ENCODE results near the gene DUSP16. TPM values are rescaled to one million over a fixed set of nuclear protein-coding genes. Genes with fewer than 3 reads are reported as not detected.
"Not testable (repeated sequence)": the region's sequence is repeated elsewhere in the genome, so short reads cannot be mapped to it uniquely, and the experiment has no call there.

DUSP16 gene, protein sequence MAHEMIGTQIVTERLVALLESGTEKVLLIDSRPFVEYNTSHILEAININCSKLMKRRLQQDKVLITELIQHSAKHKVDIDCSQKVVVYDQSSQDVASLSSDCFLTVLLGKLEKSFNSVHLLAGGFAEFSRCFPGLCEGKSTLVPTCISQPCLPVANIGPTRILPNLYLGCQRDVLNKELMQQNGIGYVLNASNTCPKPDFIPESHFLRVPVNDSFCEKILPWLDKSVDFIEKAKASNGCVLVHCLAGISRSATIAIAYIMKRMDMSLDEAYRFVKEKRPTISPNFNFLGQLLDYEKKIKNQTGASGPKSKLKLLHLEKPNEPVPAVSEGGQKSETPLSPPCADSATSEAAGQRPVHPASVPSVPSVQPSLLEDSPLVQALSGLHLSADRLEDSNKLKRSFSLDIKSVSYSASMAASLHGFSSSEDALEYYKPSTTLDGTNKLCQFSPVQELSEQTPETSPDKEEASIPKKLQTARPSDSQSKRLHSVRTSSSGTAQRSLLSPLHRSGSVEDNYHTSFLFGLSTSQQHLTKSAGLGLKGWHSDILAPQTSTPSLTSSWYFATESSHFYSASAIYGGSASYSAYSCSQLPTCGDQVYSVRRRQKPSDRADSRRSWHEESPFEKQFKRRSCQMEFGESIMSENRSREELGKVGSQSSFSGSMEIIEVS
- polyA plus RNA-seq (2013, experiment 1 of 2; ENCODE audit: insufficient read length) = 8.8 TPM
- 9.5 TPM for polyA plus RNA-seq (2013, experiment 2 of 2; ENCODE audit: insufficient read length)

- peak; percentile 96 for DNase-seq
Measured at GRCh38 chr12:12562585-12563261, at the start of gene DUSP16. Gene DUSP16, minus strand, starts transcription at chr12:12562863. Its CDS starts 41,765 bp downstream, at chr12:12521098.

GRCh38 chr12:12612358-12612757, 49.7 kb upstream of the DUSP16 start:
- DNase-seq = peak; percentile 44

DNA sequence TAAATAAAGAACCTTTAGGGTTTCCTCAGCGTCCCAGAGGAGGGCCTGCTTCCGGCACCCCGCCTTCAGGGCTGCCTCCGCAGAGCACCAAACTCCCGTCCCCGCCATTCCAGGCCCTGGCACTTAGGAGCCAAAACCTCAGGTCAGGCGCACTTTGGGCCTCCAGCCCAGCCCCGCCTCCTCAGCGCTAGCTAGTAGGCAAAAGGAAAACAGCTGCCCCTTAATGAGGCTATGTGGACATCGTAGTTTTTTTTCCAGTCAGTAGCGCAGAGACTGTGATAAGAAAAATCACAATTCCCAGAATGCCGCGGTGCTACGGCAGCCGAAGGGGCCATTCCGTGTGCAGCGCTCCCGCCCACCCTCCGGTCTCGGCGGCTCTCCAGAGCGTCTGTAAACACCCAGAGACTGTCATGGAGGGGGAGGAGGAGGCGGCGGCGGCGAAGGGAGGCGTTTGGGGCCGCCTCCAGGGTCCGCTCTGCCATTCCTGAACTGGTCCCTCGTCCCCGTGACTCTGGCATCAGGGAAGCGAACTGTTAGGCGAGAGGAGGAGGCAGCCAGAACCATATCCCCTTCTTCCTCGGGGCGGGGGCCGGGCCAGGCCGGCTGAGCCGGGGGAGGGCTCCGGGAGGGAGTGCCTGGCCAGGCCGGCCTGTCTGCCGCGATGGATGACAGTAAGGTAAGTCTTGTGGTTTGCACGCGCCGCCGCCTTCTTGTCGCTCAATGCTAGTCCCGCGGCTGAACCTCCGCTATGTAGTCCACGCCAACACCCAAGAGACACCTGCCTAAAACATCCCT, 49.0 kb upstream of the DUSP16 start, which contains the start of gene CREBL2:
TSS of gene CREBL2 (plus strand) at position 365 of the 795 bp plus-strand sequence. CDS start at position 662, 297 bp downstream.
- peak; percentile 96 for DNase-seq

DNA sequence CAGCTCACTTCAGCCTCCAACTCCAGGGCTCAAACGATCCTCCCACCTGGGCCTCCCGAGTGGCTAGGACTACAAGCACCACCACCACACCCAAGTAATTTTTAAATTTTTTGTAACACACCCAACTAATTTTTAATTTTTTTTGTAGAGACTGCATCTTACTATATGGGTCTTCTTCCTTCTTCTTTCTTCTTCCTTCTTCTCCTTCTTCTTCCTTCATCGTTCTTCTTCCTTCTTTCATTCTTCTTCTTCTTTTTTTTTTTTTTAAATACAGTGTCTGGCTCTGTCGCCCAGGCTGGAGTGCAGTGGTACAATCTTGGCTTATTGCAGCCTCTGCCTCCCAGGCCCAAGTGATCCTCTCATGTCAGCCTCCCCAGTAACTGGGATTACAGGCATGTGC, 48.0 kb upstream of the DUSP16 start:
- DNase-seq = no peak

DNA sequence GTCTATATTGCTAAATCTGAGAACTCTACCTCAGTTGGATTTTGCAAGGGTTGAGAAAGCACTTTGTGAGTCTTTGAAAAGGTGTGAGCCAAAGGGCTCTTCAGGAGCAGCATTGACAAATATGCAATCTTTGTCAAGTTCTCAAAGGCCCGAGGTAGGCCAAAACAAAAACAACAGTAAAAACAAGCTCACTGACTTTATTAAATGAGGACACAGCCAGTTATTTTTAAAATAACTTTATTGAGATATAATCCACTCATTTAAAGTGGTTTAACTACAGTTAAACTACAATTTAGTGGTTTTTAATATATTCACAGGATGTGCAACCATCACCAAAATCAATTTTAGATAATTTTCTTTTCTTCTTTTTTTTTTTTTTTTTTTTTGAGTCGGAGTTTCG, 47.0 kb upstream of the DUSP16 start:
- DNase-seq = no peak

- no peak for DNase-seq
Measured at GRCh38 chr12:12608557-12608957, 45.9 kb upstream of the DUSP16 start.

DNA sequence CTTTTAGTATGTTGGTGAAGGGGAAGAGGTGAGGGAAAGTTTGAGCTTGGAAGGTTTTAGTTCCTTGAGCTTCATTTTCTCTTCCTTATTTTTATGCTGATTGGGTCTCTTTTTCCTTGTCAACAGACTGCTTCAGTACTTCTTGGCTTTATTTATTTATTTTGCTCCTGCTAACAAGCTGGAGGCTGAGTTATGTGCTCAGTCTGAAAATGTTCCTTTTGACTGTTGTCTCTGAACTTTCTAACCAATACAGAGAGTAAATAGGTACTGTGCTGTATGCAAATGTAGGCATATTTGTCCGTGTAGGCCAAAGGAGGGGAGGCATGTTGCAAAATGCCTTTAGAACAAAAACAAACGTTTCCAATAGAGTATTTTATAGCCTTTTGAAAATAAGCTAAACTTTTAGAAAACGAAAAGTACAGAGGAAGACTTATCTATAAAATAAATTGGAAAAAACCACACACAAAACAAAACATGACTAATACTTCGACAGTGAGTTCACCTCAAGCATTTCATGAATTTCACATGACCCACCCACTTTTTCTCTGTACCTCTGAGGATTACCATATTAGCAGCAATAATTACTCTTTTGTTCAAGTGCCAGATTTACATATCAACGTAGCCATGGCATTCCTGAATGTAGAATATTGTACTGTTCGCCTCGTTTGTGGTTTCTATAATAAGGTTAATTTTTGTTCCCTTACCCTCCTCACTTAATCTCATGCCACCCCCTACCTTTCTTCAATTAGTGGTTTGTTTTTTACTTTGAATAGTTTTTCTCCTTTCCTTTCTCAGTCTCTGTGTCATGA, 44.3 kb upstream of the DUSP16 start:
- DNase-seq = peak; percentile 47

DNA sequence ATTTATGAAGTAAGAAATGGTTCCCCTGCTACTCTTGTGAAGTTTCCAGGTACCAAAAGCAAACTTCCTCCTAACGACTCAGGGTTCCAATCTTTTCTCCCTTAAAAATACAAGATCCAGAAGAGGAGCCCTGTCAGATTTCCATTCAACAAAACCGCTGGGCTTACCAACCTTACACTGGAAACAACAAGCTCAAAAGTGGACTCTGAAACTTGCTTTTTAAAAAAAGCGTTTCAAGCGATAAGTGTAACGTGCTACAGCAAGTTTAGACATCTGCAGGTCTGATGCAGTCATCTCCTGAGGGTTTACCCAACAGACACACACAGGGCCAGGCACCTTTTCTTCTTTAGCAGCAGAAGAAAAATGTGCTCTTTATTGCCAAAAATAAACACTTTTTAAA, 42.1 kb upstream of the DUSP16 start:
- DNase-seq = no peak

DNA sequence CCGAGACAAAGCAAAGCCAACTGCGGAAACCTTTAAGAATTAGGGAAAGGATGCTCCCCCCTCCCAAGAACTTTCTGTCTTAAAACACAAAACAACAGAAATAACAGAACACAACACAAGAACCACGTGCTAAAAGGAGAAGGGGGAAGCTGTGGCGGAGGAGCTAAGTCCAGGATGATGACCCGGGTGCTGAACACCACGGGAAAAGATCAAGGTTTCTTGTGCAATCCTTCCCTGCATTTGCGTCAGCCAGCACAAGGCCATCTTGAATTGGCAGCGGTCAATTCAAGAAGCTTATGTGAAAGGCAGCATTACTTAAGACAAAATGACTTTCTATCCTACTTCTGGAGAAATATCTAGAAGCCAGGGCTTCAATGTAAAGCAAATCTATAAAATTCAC, 38.0 kb upstream of the DUSP16 start:
- no peak for DNase-seq

- no peak for DNase-seq
Measured at GRCh38 chr12:12599750-12600643, 37.3 kb upstream of the DUSP16 start.

- DNase-seq = no peak
Measured at GRCh38 chr12:12598864-12599263, 36.2 kb upstream of the DUSP16 start.

DNA sequence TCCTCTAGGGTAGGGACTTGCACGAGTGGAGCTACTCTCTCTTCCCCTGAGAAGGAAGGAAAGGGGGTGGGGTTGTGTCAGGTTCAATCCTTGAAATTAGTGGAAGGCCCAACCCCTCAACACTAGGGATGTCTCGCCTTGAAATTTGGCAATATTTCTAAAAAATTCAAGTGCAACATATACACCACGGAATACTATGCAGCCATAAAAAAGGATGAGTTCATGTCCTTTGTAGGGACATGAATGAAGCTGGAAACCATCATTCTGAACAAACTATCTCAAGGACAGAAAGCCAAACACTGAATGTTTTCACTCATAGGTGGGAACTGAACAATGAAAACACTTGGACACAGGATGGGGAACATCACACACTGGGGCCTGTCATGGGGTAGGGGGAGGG, 33.9 kb upstream of the DUSP16 start:
- not testable (repeated sequence) for DNase-seq

GRCh38 chr12:12595929-12596328, 33.3 kb upstream of the DUSP16 start:
- DNase-seq = not testable (repeated sequence)

GRCh38 chr12:12592930-12593329, 30.3 kb upstream of the DUSP16 start:
- DNase-seq = peak; percentile 56

GRCh38 chr12:12590961-12591360, 28.3 kb upstream of the DUSP16 start:
- no peak for DNase-seq

DNA sequence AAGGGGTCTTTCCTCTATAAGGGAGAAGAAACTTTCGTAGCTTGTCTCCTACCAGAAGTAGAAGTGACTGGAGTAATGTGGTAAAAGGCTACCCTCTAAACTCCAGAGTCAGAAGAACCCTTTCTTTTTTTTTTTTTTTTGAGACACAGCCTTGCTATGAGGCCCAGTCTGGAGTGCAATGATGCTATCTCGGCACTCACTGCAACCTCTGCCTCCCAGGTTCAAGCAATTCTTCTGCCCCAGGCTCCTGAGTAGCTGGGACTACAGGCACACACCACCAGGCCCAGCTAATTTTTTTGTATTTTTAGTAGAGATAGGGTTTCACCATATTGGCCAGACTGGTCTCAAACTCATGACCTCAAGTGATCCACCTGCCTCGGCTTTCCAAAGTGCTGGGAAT, 25.8 kb upstream of the DUSP16 start:
- not testable (repeated sequence) for DNase-seq

DNA sequence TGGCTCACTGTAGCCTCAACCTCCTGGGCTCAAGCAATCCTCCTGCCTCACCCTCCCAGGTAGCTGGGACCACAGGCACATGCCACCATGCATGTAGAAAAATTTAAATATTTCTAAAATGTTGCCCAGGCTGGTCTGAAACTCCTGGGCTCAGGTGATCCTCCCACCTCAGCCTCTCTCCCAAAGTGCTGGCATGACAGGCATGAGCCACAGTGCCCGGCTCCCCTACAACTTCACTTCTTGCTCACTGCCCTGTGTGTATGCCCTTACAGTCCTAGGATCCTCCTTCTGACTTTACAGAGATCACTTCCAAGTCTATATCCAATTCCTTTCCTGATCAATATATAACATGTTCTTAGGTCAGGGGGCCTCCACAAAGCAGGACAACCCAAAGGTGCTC, 25.2 kb upstream of the DUSP16 start:
- no peak for DNase-seq

GRCh38 chr12:12586879-12587675, 24.4 kb upstream of the DUSP16 start:
- no peak for DNase-seq

DNA sequence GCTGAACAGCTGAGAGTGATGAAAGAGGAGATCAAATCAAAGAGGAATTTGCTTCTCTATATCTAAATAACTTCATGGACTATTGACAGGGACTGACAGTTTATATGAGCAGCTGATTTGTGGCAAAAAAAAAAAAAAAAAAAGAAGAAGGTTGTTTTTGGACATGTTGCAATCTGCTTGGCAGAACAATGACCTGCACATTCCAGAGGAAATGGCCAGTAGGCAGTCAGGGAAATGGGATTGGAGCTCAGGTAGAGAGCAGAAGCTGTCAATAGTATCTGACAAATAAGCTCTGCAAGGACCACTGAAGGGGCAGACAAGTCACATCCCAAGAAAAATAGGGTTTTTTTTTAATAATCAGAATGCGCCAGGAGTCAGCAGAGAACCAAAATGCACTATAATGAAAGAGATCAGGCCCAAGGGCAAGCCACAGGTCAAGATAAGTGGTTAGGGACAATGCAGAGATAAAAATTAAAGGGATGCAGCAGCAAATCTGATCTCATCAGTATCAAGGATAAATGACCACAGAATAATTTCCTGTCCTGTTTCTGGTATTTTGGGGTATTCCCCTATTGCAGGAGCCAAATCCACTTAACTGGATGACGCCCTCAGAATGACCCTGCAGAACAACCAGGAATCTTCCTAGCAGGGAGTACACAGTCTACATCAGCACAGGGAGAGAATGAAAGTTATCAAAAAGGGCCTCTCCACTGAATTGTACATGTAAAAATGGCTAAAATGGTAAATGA, 22.6 kb upstream of the DUSP16 start:
- DNase-seq = no peak

All from fibroblast of skin of scalp (primary cell).